Stimulated activated CD8-positive, alpha-beta memory T cell treated with anti-CD3 and anti-CD28 coated beads, Interleukin-15, amount 100 ng/mL, for 48 hours (primary cell): ENCODE measurements around the gene BATF3.

Experiments used
- DNase-seq, 2 donors: peaks; one replicate each; pipeline ENCODE4 v3.0.0-alpha.2; 2020; ENCODE audit warnings: low read depth in 2 of 2

Gene BATF3

DNA sequence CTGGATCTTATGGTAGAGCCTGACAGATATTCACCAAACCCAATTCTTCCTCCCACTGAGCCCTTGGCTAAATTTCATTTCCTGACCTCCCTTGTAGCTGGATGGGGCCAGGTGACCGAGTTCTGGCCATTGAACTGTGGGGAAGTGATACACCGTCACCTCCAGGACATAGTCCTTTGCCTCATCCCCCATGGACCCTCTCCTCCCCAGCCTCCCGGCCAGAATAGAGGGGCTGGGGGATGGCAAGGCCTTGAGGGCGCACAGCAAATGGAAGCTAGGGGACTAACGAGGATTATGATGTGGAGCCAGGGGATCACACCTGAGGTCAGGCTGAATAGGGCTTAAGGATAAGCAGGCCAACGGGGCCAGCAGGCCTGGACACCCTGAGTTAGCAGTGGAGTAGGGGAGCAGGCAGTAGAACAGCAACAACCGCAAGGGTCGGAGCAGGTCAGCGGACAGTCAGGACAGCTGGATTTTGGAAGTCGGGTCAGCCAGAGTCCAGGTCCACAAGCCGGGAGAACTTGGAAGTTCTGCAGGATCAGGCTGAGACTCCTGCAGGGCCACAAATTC lies 15.0 kb downstream of the BATF3 start:
- no peak for DNase-seq

DNA sequence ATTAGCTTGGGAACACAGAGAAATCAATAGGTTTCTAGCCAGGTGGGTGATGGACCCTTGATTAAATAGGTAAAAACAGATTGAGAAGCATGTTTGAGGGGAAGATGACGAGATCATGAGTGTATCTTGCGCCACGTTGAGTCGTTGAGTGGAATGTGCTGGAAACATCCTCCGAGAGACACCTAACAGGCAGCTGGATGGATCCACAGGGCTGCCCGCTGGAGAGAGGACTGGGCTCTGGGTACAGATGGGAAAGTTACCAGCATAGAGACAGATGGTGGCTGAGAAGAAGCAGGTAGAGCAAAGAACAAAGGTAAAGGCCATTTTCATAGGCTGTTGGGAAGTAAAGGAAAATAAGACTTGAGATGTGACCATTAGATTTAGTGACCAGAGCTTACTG lies 15.6 kb downstream of the BATF3 start:
- no peak for DNase-seq

DNA sequence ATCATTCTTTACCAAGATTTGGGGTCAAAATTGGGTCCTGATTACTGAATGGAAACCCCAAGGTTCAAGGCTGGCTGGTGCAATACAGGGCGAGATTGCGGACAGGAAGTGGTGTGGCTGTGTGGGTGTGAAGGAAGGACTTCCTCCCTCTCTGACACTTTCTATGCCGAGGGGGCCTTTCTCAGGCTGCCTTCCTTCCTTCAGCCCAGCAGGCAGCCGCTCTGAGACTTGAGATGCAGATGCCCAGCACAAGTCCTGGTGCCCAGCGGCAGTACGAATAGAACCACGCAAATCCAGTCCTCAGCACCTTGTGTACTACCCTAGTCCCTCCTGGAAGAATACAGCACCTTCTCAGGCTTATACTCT lies 16.3 kb downstream of the BATF3 start:
- peak; percentile 76 to 78 for DNase-seq

DNA sequence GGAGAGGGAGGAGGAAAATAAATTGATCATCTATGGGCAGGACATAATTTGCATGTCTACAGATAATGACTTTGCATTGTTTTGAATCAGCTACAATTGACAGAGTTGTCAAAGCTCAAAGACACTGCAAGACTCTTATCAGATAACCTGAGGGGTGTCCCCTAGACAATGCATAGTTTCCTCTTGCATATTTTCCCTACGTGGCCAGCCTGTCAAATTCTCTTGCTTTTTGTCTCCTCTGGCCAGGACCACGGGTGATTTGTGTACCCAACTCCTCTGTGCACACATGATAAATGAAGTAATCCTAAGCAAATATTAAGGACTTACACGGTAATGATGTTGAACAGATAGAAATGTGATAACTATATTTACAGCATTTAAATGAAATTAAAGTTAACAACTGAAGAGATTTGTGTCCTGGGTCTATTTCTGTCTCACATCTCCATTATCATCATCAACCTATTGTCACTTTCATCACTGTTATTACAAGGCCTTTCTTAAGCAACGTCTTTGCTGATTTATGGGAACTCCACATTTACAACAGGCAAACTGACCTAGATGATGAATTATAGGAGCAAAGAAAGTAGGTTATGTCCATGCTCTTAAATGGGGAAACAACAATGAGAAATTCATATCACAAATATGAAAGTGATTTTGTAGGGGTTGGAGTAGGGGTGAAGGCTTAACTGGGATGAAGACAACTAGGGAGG lies 18.8 kb downstream of the BATF3 start:
- no peak for DNase-seq

DNA sequence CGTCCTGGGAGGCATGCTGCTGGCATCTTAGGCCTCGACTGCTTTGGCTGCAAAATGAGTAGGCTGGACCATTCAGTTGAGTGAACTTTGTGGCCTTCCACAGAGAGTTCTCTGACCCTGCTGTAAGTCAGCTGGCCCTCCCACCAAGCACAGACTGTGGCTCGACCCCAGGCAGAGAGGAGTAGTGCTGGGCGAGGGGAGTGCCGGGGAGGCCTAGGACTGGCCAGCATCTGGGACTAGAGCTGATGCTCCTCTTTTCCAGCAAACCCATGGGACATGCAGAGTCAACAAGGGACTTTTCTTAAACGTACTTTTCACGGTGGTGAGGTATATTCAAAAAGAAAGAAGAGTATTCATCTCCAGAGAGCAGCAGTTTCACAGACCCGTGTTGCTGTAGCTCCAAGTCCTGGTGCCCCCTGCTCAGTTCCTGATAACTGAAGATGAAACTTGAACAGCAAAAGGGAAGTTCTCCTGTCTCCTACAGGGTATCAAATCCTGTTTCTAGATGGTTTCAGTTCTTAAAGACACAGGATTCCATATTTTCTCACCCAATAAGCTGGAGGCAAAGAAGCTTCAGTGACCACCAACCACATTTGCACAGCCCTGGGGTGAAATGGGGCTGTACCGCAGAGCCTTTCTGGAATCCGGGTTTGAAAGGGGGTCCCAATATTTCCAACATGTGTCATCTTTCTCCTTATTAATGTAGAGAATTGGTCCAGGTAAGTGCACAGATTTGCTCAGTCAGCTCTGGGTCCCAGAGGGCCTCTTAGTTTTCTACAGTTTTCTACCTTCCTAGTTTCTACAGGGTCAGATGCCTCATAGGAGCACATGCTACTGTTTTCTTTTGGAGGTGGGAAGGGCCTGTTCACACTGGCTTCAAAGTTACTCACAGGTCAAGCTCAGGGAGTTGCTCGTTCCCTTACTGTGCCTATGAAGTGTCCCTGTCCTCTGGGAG lies 20.9 kb downstream of the BATF3 start:
- DNase-seq: no peak

DNA sequence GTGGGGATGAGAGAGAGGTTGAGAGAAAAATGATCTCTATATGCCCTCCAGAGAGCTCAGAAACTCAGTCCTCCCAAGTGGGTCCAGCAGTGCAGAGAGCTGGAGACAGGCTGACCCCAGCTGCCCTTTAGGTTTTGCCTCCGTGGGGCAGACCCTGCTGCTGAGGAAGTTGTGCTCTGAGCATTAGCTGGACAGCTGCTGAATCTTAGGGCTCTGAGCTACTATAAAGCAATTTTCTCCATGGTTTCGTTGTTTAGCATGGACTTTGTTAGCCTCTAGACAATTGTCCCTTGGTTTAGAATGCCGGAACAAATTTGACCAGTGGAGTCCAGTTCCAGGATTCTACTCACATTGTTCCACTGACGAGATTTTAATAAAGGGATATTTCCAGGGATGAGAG lies 22.1 kb downstream of the BATF3 start:
- DNase-seq: no peak

DNA sequence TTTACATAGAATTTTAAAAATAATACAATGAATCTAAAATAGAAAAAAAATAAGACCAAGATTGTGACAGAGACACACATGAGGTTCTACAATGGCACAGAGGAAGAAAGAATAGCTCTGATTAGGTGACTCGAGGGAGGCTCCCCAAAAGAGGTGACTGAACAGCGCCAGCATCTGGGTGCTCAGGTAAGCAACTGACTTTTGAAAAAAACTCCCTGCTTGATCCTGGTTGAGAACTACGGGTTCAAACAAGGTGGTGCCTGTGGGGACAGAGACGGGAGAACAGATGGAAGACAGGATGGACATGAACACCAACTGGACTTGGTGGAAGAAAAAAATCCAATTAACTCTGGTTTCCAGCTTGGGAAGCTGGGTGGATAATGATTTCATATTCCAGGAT lies 22.5 kb downstream of the BATF3 start:
- no peak for DNase-seq

DNA sequence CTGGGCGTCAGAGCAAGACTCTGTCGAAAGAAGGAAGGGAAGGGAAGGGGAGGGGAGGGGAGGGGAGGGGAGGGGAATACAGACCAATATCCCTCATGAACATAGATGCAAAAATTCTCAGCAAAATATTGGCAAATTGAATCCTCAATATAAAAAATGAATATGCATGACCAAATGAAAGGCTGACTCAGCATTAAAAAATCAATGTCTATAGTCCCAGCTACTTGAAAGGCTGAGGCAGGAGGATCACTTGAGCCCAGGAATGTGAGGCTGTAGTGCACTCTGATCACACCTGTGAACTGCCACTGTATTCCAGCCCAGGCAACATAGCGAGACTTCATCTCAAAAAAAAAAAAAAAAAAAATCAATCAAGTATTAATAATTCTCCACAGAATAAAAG lies 24.0 kb downstream of the BATF3 start:
- DNase-seq: no peak

DNA sequence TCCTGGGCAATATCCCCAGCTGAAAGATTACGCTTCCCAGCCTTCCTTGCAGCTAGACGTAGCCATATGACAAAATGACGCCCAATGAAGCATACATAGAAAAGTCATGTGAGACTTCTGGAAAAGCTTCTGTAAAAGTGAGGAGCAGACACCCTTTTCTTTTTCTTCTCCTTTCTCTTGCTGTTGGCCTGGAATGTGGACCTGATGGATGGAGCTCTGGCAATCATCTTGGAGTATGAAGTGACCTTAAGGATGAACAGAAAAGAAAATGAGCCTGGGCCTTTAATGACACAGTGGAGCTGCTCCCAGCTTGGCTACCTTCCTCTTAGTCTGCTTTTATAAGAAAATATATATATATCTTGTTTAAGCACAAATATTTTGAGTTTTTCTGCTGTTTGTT lies 24.8 kb downstream of the BATF3 start:
- no peak for DNase-seq

DNA sequence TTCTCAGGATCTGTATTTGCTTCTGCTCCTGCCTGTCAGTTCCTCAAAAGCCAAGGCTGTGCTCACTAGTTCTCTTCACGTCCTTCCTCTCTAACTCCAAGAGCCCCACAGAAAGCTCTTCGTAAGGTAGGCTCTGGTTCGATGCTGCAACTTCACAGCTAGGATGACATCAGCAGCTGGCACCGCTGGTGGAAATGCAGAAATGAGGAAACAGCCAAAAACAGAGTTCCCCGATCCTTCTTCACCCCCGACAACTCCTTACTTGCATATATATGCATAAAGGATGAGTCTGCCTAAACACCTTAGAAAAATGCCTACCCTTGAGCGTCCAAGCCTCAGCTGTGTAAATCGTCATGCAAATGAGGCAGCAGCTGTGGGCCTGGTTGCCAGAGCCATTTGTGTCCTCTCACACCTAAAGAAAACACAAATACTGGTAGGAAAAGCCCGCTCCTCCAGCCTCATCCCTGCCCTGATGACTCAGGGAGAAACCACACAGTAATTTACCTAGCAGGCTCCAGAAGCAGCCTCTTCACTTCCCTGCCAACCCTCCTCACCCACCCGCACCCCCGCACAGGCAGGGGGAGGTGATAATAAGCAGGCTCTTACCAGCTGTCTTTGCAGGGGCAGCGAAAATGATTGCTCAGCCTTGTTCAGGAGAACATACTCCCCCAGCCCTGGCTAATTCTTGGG lies 28.2 kb downstream of the BATF3 start:
- DNase-seq: no peak

DNA sequence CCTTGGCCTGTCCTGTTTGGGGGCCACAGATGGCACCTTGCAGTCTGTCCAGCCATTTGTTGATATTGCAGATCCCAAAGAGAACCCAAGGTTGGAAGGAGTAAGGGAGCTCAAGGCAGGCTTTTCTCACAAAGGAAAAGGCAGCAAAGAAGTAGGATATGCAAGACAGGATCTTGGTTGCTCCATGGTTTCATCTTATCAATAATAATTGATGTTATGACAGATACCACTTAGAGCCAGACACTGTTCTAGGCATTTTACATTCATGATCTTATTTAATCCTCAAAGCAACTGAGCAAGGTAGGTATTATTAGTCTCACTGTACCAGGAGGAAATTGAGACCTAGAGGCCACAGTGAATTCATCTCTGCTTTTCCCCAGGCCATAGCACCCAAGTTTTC lies 28.8 kb downstream of the BATF3 start:
- DNase-seq: no peak

DNA sequence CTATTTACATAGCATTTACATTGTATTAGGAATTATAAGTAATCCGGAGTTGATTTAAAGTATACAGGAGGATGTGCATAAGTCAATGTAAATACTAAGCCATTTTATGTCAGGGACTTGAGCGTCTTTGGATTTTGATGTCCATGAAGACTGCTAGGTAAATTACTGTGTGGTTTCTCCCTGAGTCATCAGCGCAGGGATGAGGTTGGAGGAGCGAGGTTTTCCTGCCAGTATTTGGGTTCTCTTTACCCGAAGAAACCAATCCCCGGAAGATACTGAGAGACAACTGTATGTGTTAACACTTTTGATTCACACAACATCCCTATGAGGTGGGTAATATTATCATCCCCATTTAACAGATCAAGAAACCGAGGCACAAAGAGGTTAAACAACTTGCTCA lies 29.3 kb downstream of the BATF3 start:
- no peak for DNase-seq

DNA sequence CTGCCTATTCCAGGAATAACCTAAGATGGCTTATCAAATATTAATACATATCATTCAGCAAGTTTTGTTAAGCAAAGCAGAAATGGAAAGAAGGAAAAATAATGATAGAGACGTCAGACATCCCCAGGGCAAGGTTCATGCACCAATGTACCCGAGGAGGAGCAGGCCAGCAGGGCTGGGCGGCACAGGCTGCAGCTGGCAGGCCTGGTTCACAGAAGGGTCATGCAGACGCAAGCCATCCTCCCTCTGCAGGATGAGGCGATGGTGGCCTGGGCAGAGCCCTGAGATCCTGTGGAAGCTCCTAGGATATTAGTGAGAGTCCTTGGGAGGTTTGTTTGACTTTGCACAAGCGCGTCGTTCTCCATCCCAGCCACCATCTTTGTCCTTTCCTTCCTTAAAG lies 30.0 kb downstream of the BATF3 start:
- DNase-seq: no peak

DNA sequence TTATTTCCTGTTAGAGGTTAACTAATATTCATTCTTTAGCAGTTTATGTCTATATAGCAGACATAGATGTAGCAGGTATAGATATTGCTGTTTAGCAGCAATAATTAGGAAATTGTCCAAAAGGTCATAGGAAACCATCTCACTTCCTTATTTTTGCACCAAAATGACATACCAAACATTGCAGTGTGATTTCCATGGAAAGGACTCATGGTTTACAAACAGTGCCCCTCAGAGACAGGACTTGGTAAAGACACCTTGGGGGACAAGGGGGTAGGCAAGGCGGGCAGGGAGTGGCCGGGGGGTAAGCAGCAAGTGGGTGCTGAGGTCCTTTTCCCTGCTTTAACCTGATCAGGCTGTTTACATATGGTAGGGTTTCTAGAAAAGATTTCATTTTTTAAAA lies 30.5 kb downstream of the BATF3 start:
- DNase-seq: no peak

DNA sequence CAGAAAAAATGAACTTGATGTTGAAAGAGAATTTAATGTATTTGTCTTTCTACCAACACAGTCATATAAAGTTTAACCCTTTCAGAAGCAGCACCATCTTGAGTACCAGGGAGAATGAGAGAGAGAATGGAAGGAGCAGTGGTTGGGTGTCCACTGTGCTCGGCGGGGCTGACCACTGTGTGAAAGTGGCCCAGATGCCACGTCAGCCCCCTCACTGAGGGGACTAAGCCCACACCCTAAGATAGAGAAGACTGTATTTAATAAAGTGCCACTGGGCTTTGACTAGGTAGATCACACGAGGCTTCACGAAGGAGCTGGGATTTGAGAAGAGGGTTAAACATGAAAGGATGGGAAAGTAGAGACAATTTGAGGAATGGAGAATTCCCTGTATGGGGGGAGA lies 31.2 kb downstream of the BATF3 start:
- DNase-seq: no peak

DNA sequence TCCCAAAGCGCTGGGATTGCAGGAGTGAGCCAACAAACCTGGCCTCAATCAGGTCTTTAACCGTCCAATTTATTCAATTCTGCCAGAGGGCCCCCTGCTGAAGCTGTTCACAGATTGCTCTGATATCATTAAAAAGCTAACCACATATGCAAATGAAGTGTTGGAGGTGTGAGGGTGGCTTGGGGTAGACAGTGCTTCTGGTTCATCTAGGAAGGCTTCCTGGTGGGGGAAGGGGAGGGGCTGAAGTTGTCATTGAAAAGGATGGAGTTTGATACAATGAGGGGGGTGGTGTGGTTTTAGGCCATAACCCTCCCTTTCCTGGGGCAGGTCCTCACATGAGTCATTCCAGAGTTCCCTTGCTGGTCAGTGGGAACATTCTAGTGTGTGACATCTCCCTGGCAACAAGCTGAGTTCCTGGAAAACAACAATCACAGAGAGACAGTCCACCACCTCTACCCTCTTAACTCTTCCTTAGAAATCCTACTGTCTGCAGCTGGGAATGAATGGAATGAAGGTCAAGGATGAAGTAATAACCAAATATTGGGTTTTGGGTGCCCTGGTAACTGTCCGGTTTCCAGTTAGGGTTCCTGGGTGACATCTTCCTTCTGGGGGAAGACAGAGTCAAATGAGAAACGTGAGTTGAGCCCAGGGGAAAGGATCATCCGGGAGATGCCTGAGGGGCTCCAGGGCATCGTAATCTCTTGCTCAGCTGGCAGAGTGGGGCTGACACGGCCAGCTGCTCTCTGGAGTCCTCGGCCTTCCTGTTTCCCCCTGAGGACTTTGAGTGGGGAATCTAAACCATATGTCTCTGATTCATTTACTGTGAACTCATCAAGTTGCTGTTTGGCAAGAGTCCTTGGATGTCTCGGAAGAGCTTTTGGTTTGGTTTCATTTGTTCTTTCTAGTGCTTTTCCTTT lies 32.2 kb downstream of the BATF3 start:
- DNase-seq: no peak

DNA sequence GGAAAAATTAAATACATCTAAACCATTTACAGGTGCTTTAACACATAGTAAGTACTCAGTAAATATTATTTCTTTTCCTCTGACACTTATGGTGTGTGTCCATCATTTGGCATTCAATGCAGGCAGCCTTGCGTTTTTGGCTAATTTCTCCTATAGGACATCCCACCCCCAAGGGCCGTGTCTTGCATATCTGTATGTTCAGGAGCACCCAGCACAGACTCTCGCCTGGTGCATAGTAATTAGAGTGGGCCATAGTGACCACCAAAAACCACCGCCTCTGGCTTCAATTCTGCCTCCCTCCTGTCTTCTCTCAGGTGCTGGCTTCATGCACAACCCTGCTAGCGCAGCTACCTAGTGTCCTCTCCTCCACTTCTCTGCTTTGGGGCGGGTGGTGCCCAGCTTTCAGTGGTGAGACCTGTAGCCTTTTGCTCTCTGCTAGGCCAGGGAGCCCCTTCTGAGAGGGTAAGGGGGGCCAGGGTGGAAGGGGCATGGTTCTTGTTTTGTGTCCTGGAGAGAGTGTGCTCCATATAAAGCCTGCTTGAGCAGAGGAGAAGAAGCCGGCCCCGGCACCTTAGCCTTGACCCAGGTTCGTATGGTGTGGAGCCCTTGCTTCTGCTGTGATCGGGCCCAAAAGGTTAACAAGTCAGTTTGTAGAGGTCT lies 33.4 kb downstream of the BATF3 start:
- DNase-seq: no peak

DNA sequence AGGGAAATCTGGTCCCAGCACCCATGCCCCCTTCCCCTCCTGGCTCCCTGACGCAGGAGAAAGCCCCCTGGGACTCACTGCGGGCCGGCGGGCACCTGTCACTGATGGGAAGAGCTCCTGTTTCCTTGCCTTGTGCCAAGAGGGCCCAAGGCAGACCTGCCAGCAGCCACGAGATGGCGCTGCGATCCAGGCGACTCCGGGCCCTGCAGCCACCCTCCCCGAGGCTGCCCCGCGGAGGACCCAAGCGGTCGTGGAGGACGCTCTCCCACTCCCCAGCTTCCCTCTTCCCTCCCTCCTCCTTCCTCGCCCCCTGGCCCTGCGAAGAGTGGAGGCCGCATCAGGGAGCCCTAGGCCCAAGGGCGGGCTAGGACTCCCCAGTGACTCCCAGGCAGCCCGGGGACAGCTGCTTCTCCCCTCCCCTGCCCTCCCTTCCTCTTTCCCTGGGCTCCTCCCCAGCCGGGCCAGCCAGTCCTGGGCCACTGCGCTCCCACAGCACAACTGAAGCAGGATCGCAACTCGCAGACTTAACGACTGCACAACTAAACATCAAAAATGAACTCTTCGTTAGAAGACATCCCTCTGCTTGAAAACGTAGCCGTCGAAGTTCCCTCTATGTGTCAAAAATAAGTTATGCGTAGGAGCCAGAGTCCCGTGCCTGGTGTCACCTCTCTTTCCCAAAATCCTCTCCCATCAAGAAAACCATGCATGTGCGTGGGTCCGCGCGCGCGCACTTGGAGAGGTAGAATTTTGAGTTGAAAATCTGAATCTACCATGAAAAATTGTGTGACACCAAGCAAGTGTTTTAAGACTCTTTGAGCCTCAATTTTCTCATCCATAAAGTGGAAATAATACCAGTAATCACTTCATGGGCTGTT lies 34.2 kb downstream of the BATF3 start:
- peak; percentile 70 to 74 for DNase-seq

DNA sequence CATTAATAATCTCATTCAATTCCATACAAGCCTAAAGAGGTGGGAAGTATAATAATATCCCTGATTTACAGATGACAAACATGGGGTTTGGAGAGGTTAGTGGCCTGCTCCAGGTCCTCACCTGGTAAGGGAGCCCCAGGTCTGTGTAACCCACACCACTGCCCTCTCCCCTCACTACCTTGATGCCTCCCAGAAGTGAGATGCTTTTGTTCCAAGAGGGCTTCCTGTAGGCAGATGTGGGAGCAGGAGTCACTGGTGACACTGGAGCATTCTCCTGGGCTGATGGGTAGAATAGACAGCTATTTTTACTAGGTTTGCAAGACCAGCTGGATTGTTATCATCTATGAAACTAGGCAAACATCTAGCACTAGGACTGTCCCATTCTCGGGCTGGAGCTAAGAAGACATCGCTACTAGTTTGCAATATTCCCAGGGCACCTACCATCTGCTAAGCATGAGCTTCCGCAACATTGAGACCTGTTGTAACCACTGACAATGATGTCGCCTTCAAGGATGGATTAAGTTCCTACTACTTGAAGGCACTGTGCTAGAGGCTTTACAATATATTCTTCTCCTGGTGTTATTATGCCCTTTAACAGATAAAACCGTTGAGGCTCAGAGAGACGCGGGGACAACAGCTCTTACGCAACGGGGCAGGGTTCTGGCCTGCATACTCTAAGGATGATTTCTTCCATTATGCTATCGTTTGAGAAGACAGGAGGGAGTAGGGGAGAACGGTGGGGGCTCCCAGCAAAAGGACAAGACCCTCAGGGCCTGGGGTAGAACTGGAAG lies 35.0 kb downstream of the BATF3 start:
- no peak for DNase-seq
